Right cardiac atrium (tissue), 5 donors: ENCODE data around the gene SLIT3. TPM values are rescaled to one million over a fixed set of nuclear protein-coding genes. Genes with fewer than 3 reads are reported as not detected.

Experiments used
- ATAC-seq, 2 donors: fragments of 200-7000 bp; cut with Tn5 transposase; one replicate each; pipeline versions ENCODE4 v1.8.0 to v1.9.1; 2020; ENCODE audit warnings: moderate library complexity in 2 of 2, mild to moderate bottlenecking in 1 of 2
- DNase-seq, 3 donors: peaks; one replicate each; pipeline ENCODE4 v3.0.0-alpha.2; 2020
- H3K27ac ChIP-seq: one replicate; pipeline ENCODE4 v1.5.1; 2013; ENCODE audit warnings: mild to moderate bottlenecking, low read length, control low read depth, moderate library complexity
- H3K27me3 ChIP-seq: one replicate; pipeline ENCODE4 v1.6.1; 2013; ENCODE audit not compliant: control insufficient read depth, insufficient read depth
- H3K4me1 ChIP-seq: one replicate; pipeline ENCODE4 v1.6.1; 2013; ENCODE audit warnings: low read length; ENCODE audit not compliant: control insufficient read depth, insufficient read depth
- H3K4me3 ChIP-seq: one replicate; pipeline ENCODE4 v1.5.1; 2013; ENCODE audit warnings: low read length, control low read depth
- H3K9me3 ChIP-seq: one replicate; pipeline ENCODE4 v1.6.1; 2013; ENCODE audit warnings: low read length; ENCODE audit not compliant: control insufficient read depth
- WGBS: extraction: QIAGEN DNeasy Blood & Tissue Kit; methylation state at CpG from one replicate; pipeline ENCODE4 v1.1.7; 2013; 5-methylcytosine and 5-hydroxymethylcytosine counted together
- intact Hi-C, 4 donors: fragments of 100-400 bp; cut with DNase I; formaldehyde crosslinking; loops; one replicate each; pipeline versions ENCODE4 v1.11.0 to v1.14.0; 2022 to 2023
- polyA plus RNA-seq: library from polyadenylated mRNA; stranded (reverse); fragments of 200-250 nt; gene quantifications from one replicate; pipeline ENCODE4 v1.2.3, GENCODE V29; 2013
- total RNA-seq, 4 donors: library from RNA; stranded (reverse); fragmentation: NEBNext Ultra II Directional; extraction: Animal tissue kit (Norgen Biotek cat#: 25700); gene quantifications; one replicate each; pipeline ENCODE4 v1.2.1, GENCODE V29; 2021
- donor health status: healthy with polysubstance abuse.
- donor health status: DM: no; HTN: yes; CAD: no.
- donor health status: DM: no; HTN: no; CAD: no.
- donor health status: DM: no; HTN: yes; CAD: no; lungs with severe emphysema.
- donor health status: DM: yes; HTN: yes; CAD: no.

SLIT3 gene
- total and polyA plus RNA-seq, 5 donors, result 32.9 to 188 (median 109) TPM

DNA sequence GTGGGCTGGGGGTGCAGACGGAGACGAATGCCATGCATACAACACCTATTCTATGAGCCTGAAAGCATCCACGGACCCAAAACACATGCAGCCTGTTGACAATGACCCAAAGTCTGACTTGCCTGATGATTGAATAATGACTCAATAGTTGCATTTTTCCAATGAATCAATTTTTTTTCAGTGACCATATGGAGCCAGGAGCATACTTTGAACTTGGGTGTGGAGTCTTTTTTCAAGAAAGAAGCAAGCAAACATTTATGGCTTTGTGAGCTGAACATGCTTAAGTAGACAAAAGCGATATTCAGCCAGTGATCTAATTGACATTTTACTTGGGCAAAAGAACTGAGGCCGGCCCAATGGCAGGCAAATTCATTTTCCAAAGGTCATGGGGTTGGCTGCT, 437.9 kb downstream of the SLIT3 start:
- Histone ChIP-seq H3K9me3 (no peaks in the 10 kb centered on the region), H3K27ac (no peak overlapping the region), H3K4me1 (peaks cover 8% of the 10 kb centered on the region), H3K27me3 (no peaks in the 10 kb centered on the region), H3K4me3 (no peak overlapping the region)
- WGBS, result 85% methylated on average over 5 of the region's 5 CpGs
- ATAC-seq (no peak), DNase-seq (no peak)
- intact Hi-C loops, result no loop called here

DNA sequence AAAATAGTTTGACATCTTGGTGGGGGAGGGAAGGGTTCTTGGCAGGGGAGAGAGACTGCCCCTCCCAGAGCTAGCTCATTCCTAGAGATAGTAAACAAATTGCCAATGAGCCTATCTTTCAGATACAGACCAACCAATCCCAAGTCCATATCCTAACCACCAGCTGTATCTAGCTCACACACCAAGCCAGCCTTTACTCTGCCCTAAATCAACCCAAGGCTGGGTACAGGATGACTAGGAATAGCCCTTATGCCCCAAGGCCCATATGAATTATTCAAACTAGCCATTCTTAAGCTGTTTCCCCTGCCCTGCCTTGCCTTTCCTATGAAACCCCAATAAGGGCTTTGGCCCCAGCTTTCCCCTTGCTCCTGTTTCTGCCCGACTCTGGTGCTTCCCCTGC, 440.4 kb downstream of the SLIT3 start:
- WGBS, result 83% methylated on average over 1 of the region's 1 CpG
- Histone ChIP-seq H3K4me3 (no peak overlapping the region), H3K4me1 (no peaks in the 10 kb centered on the region), H3K27ac (no peak overlapping the region), H3K9me3 (no peaks in the 10 kb centered on the region), H3K27me3 (no peaks in the 10 kb centered on the region)
- no peak for ATAC-seq
- intact Hi-C loops, result no loop called here
- DNase-seq, result no peak

DNA sequence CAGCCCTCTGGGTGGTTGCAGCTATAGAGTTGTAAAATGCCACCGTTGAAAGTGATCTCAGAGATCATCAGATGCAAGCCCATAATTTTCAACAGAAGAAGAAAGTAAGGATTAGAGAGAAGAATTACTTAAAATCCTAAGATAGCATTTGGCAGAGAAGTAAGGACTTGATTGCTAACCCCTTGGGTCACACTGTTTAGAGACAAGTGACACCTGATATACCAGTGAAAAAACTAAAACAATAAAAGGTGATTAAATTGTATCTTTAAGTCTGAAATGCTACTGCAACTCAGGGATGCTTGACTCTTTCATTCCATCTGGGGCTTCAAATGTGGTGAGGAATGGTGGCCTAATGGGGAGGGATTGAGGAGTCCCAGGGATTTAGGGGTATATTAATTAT, 440.9 kb downstream of the SLIT3 start:
- ATAC-seq, result no peak
- intact Hi-C loops, result no loop called here
- WGBS, result 56% methylated on average over 1 of the region's 1 CpG

DNA sequence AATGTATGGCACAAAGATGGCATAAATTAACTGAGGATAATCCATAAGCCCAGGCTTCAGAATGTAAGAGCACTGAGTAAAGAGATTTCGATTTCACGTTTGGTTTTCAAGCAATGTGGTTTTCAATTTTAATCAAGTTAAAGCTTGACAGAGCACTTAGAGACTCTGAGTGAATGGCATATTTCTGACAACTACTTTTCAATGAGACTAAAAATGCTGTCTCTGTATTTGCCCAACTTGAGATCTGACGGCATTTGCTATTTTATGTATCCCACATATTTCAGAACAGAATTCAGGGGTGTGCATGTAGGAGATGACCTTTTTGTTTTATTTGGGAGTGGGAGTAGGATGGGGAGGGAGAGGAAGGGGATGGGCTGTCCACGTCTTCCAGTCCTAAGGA, 441.5 kb downstream of the SLIT3 start:
- Histone ChIP-seq H3K9me3 (no peaks in the 10 kb centered on the region), H3K27me3 (no peaks in the 10 kb centered on the region), H3K27ac (no peak overlapping the region), H3K4me3 (no peak overlapping the region), H3K4me1 (no peaks in the 10 kb centered on the region)
- no peak for DNase-seq
- intact Hi-C loops, result no loop called here
- WGBS, result 83% methylated on average over 4 of the region's 4 CpGs
- ATAC-seq, result no peak

More for the DNA sequence above, 440.9 kb downstream of the SLIT3 start:
- Histone ChIP-seq H3K27ac (no peak overlapping the region), H3K4me3 (no peak overlapping the region), H3K27me3 (no peaks in the 10 kb centered on the region), H3K4me1 (no peaks in the 10 kb centered on the region), H3K9me3 (no peaks in the 10 kb centered on the region)
- no peak for DNase-seq

DNA sequence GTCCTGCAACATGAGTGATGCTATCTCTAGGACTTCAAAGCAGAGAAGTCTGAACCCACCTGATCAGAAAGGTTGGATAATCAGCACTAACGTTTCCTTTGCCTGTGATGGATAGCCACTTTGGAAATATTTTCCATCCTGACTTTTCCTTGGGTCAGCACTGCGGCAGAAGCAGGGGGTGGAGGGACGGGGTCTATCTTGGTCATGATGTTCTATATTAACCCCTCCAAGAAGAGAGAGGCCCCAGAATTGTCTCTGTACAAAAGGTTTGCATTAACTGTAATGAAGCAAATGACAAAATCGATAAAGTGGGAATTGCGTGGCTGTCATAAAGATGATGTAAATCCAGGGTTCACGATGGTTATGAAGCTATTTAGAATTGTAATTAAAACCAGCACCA, 441.9 kb downstream of the SLIT3 start:
- intact Hi-C loops, result no loop called here
- no peak overlapping the region for H3K27ac ChIP-seq
- no peaks in the 10 kb centered on the region for H3K4me1 ChIP-seq
- H3K9me3 ChIP-seq, result no peaks in the 10 kb centered on the region
- no peak for ATAC-seq
- DNase-seq, result no peak
- no peak overlapping the region for H3K4me3 ChIP-seq
- no peaks in the 10 kb centered on the region for H3K27me3 ChIP-seq
- 80% methylated on average over 6 of the region's 6 CpGs for WGBS

DNA sequence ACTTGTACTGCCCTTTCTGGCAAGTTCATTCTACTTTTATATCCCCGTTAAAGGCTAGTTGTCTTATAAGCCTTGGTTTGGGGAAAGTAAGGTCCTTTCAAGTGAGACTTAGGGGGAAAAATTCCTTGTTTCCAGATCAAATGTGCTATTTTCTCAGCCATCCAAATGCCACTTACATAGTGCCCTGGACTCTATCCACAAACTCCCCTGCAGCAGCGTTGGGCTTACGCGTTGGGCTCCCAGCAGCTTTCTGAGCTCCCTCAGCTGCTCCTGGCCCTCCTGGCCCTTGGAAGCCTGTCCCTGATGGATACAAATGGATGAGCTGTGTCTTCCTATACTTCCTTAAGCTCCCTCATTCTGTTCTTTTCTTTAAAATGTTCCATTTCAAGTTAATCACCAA, 442.6 kb downstream of the SLIT3 start:
- Histone ChIP-seq H3K9me3 (no peaks in the 10 kb centered on the region), H3K4me3 (no peak overlapping the region), H3K4me1 (no peaks in the 10 kb centered on the region), H3K27ac (no peak overlapping the region), H3K27me3 (no peaks in the 10 kb centered on the region)
- intact Hi-C loops, result no loop called here
- DNase-seq (no peak), ATAC-seq (no peak)
- WGBS, result 84% methylated on average over 4 of the region's 4 CpGs

DNA sequence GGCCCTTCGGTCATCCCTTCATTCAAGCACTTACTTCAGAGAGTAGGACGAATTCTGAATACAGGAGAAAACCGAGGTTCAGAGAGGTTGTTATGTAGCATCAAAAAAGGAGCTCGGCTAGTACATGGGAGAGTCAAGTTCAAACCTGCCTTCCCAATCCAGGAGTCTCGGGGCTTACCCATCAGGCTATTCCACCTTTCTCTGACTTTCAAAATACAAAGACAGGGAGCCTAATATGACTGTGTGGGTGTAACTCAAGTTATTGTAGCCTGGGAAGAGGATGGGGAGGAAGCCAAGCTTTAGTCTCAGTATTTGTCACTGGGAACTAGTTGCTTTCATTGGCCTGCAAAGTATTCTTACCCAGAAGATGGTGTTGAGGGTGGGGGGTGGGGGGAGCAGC, 447.0 kb downstream of the SLIT3 start:
- intact Hi-C loops, result no loop called here
- no peaks in the 10 kb centered on the region for H3K9me3 ChIP-seq
- no peaks in the 10 kb centered on the region for H3K27me3 ChIP-seq
- ATAC-seq (no peak), DNase-seq (no peak)
- H3K4me3 ChIP-seq, result no peak overlapping the region
- 91% methylated on average over 5 of the region's 5 CpGs for whole genome bisulfite sequencing
- no peaks in the 10 kb centered on the region for H3K4me1 ChIP-seq
- no peak overlapping the region for H3K27ac ChIP-seq

DNA sequence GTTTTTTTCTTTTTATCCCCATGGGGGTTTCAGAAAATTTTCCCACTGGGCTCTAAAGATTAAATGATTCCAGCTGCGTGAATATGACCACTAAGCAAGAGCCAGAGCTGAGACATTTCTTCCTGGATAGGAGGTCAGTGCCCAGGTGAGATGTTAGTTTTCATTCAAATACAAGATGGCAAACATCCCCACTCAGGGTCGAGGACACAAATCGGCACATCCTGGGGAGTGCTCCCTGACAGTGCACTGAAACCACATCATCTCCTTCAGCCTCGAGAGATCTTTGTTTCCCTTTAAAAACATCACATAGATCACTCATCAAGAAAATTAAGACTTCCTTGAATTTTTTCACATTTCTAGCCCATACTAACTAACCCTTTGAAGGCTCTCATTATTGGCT, 448.6 kb downstream of the SLIT3 start:
- WGBS, result 43% methylated on average over 4 of the region's 4 CpGs

DNA sequence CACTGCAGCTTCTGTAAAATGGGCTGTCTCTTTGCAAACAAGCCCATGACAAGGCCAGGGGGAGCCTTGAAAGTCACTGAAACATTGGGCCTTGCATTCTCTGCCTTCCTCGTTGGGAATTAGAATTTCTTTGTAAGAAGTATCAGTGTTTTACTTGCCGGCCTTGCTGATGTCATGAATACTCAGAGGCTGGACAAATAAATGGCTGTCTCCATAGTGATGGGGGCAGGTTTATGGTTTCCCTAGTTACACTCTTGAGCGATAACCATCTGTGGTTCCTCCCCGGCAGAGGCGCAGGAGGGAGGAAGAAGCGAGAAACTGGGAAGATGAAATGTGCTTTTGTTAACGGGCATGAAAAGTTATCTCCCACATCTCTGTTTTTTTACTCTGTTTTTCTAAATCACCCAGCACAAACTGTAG, 449.0 kb downstream of the SLIT3 start:
- intact Hi-C loops, result no loop called here
- Histone ChIP-seq H3K4me3 (no peak overlapping the region), H3K27ac (no peak overlapping the region), H3K9me3 (no peaks in the 10 kb centered on the region), H3K27me3 (no peaks in the 10 kb centered on the region), H3K4me1 (peaks cover 2% of the 10 kb centered on the region)
- DNase-seq (no peak), ATAC-seq (peak; percentile 54 to 65)
- 40% methylated on average over 7 of the region's 7 CpGs for WGBS

More for the DNA sequence above, 448.6 kb downstream of the SLIT3 start:
- ATAC-seq (no peak), DNase-seq (no peak)
- no peaks in the 10 kb centered on the region for H3K9me3 ChIP-seq
- H3K4me3 ChIP-seq, result no peak overlapping the region
- H3K4me1 ChIP-seq, result peaks cover 2% of the 10 kb centered on the region
- no peak overlapping the region for H3K27ac ChIP-seq
- intact Hi-C loops, result no loop called here
- H3K27me3 ChIP-seq, result no peaks in the 10 kb centered on the region

DNA sequence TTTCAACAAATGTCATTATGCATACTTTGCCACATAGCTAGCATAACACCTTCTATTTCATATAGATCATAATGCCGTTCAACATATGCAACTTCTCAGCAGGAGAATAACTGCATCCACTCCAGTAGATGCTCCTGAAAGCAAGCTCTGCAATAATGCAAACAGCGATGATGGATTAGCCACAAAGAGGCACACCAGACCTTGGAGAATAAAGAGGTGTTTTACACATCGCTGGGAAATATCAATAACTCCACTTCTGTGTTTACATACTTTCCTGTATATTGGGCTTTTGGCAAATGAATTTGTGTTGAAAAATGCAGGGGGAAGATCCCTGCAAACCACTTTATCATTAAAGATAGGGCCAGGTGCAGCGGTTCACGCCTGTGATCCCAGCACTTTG, 450.3 kb downstream of the SLIT3 start:
- WGBS, result 91% methylated on average over 5 of the region's 5 CpGs
- intact Hi-C loops, result no loop called here
- H3K4me1 ChIP-seq, result peaks cover 2% of the 10 kb centered on the region
- H3K4me3 ChIP-seq, result no peak overlapping the region
- no peak for ATAC-seq
- no peaks in the 10 kb centered on the region for H3K27me3 ChIP-seq
- no peak for DNase-seq
- no peak overlapping the region for H3K27ac ChIP-seq
- no peaks in the 10 kb centered on the region for H3K9me3 ChIP-seq

DNA sequence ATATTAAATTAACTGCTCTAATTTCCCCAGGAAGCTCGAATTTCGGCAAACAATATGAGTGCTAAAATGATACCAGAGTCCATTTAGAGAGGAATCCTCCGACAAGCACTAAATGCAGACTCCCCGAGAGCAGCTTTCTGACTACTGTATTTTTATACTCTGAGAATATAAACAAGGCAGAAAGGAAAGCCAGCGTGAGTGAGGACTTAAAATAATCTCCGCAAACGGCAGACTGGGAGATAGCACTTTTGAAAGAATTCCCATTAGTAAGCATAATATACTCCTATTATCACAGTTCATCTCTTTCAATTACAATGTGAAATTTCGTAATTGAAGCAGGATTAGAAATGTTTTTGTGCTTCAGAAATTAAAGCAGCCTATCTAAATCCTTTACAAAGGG, 452.4 kb downstream of the SLIT3 start:
- DNase-seq, result no peak
- ATAC-seq, result no peak
- 31% methylated on average over 8 of the region's 8 CpGs for WGBS
- H3K9me3 ChIP-seq, result no peaks in the 10 kb centered on the region
- H3K4me1 ChIP-seq, result peaks cover 2% of the 10 kb centered on the region
- no peaks in the 10 kb centered on the region for H3K27me3 ChIP-seq
- no peak overlapping the region for H3K27ac ChIP-seq
- intact Hi-C loops, result no loop called here
- no peak overlapping the region for H3K4me3 ChIP-seq

DNA sequence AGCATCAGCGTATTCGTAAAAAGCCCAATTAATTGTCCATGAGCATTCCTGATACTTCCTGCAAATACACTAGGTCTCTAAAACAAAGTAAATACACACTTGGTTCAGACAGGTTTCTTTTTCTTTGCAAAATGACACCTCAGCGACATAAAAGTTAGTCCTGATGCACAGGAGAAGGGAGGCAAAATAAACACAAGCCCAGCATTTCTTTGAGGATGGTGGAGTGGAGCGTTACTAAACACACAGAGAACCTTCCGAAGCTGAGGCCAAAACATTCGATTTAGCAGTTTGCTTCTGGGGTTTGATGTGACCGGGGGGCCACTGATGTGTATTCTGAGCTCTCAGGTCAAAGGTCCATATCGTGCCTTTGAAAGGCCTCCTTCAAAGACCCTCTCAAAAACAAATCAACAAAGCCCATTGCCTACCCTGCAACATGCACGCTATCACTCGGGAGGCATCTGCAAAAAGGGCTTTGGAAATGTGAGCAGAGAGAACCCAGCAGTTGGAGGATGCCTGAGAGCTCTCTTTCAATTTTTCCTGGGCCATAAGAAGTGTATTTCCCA, 453.3 kb downstream of the SLIT3 start:
- Histone ChIP-seq H3K9me3 (no peaks in the 10 kb centered on the region), H3K27me3 (no peaks in the 10 kb centered on the region), H3K4me3 (no peak overlapping the region), H3K27ac (no peak overlapping the region), H3K4me1 (peaks cover 2% of the 10 kb centered on the region)
- no peak for ATAC-seq
- DNase-seq, result no peak
- intact Hi-C loops, result no loop called here
- WGBS, result 83% methylated on average over 10 of the region's 10 CpGs
